Islet of Langerhans (tissue), 1 donor: ENCODE results near the gene DPYD.

Source experiments
- FAIRE-seq: peaks from one replicate; lab custom pipeline; 2011; peaks lifted over from hg19 to GRCh38; lab: Jason Lieb, UNC

DPYD gene

DNA sequence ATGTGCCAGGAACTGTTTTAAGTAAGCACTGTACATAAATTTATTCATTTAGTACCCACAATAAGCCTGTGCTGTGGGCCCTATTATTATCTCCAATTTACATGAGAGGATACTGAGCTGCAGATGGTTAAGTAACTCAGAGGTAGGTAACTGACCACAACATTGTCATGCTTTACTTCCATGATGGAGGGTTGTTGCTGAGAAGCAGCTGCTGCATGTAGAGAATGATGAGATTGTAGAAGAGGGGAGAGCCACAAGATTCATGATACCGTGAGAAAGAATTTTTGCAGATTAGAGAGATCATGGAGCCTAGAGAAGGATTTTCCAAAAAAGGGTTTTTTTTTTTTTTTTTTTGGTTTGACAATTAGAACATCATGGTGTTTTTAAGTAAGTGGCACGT lies 886.2 kb downstream of the DPYD start:
- FAIRE-seq, result no peak

DNA sequence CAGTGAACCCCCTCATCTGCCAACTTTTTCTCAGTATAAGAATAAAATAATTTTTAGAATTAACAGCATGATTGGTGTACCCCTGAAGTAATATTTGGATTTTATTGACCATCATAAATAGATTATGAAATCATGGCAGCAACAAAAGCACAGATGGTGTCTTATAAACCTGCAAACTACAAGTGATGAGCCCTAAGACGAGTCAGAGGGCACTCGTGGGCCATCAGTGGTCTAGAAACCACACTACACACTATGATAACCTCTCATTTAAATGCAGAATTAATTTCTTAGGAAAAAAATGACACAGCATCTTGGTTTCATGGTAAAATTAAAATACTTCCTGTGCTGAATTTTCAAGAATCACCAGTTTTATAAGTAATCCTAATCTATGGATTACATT lies 886.9 kb downstream of the DPYD start:
- FAIRE-seq, result no peak
